ENCODE results near the gene PRKAG2. TPM values are rescaled to one million over a fixed set of nuclear protein-coding genes. Genes with fewer than 3 reads are reported as not detected.

The PRKAG2 gene
- total and polyA plus RNA-seq, 8 donors = 12.9 to 34.6 (median 18.0) TPM

- no peak for ATAC-seq
- Histone ChIP-seq H3K27me3 (no peaks in the 10 kb centered on the region), H3K4me3 (no peak overlapping the region), H3K4me1 (peaks cover 5 to 9% of the 10 kb centered on the region in 2 donors), H3K9me3 (no peaks in the 10 kb centered on the region), H3K27ac (no peak overlapping the region), H3K36me3 (no peaks in the 10 kb centered on the region)
- DNase-seq = no peak
- no peak for TF ChIP-seq CTCF (IDR thresholded peaks at IDR 0.05)
- intact Hi-C loops (cut with DNase I) = no loop called here
Observed at GRCh38 chr7:151652111-151652510, 224.8 kb downstream of the PRKAG2 start.

GRCh38 chr7:151650161-151650560 is 226.8 kb downstream of the PRKAG2 start:
- Histone ChIP-seq H3K27ac (no peak overlapping the region), H3K4me1 (peaks cover 5 to 9% of the 10 kb centered on the region in 2 donors), H3K36me3 (no peaks in the 10 kb centered on the region), H3K4me3 (no peak overlapping the region), H3K9me3 (no peaks in the 10 kb centered on the region), H3K27me3 (no peaks in the 10 kb centered on the region)
- TF ChIP-seq CTCF (IDR thresholded peaks at IDR 0.05) = no peak
- ATAC-seq = no peak
- intact Hi-C loops (cut with DNase I) = no loop called here
- no peak for DNase-seq

- H3K27me3 ChIP-seq = no peaks in the 10 kb centered on the region
- intact Hi-C loops (cut with DNase I) = no loop called here
- no peaks in the 10 kb centered on the region for H3K9me3 ChIP-seq
- no peak overlapping the region for H3K27ac ChIP-seq
- no peaks in the 10 kb centered on the region for H3K36me3 ChIP-seq
- TF ChIP-seq CTCF (IDR thresholded peaks at IDR 0.05) = no peak
- peaks cover 5 to 9% of the 10 kb centered on the region in 2 donors for H3K4me1 ChIP-seq
- ATAC-seq (no peak), DNase-seq (no peak)
- no peak overlapping the region for H3K4me3 ChIP-seq
Observed at GRCh38 chr7:151648429-151648828, 228.5 kb downstream of the PRKAG2 start.

- no peak for TF ChIP-seq CTCF (IDR thresholded peaks at IDR 0.05)
- Histone ChIP-seq H3K36me3 (no peaks in the 10 kb centered on the region), H3K27me3 (no peaks in the 10 kb centered on the region), H3K4me1 (peaks cover 5 to 9% of the 10 kb centered on the region in 2 donors), H3K4me3 (no peak overlapping the region), H3K27ac (no peak overlapping the region), H3K9me3 (no peaks in the 10 kb centered on the region)
- DNase-seq = no peak
- intact Hi-C loops (cut with DNase I) = no loop called here
- ATAC-seq = no peak
Observed at GRCh38 chr7:151647874-151648273, 229.0 kb downstream of the PRKAG2 start.

- Histone ChIP-seq H3K9me3 (no peaks in the 10 kb centered on the region), H3K27ac (no peak overlapping the region), H3K36me3 (no peaks in the 10 kb centered on the region), H3K4me3 (no peak overlapping the region), H3K27me3 (no peaks in the 10 kb centered on the region), H3K4me1 (peaks cover 5 to 9% of the 10 kb centered on the region in 2 donors)
- DNase-seq (no peak), ATAC-seq (no peak)
- no peak for TF ChIP-seq CTCF (IDR thresholded peaks at IDR 0.05)
- intact Hi-C loops (cut with DNase I) = no loop called here
Observed at GRCh38 chr7:151647006-151647405, 229.9 kb downstream of the PRKAG2 start.

Data from left lung (tissue), 10 donors.